ENCODE measurements around the gene C9orf50.
"Not testable (repeated sequence)": the region's sequence is repeated elsewhere in the genome, so short reads cannot be mapped to it uniquely, and the experiment has no call there.

Gene C9orf50

GRCh38 chr9:129647635-129648034 lies 26.7 kb upstream of the C9orf50 start:
- no peak for DNase-seq

DNA sequence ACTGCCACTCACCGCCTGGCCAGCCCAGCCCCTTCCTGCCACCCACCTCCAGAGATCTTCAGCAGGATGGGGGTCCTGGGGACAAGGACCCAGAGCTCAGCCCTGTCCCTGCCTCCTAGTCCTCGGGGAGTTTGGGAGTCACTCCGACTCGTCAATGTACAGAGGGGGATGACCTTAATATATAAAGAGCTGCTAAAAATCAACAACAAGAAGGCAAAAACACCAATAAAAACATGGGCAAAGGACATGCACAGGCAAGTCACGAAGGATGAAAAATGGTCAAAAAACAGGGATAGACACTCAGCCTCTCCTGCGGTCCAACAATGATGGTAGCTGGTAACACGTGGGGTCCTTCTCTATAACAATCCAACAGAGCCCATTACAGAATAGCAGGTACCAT lies 25.8 kb upstream of the C9orf50 start:
- DNase-seq = no peak

- DNase-seq = no peak
These were observed 25.4 kb upstream of the C9orf50 start for GRCh38 chr9:129646252-129646651.

- DNase-seq = no peak
These were observed 24.0 kb upstream of the C9orf50 start for GRCh38 chr9:129644902-129645301.

DNA sequence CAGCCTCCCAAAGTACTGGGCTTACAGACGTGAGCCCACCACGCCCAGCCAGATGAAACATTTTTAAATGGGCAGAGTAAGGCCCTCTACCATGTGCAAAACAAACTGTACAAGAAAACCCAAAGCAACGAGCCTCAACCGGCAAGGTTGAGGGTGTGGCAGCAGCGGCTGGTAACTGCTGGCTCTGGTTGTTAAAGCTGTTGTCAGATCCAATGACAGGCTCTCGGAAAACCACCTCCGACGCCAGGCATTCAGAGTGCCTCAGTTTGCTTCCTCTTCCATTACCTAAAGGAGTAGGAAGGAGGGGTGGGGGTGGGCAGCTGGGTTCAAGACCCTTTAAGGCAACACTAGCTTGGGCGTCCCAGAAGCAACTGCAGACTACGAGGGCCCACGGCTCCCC lies 23.5 kb upstream of the C9orf50 start:
- no peak for DNase-seq

GRCh38 chr9:129643706-129644105 lies 22.8 kb upstream of the C9orf50 start:
- no peak for DNase-seq

- peak; percentile 99 for DNase-seq
These were observed 21.1 kb upstream of the C9orf50 start, which contains the start of gene ASB6 for GRCh38 chr9:129641750-129642585. Gene ASB6, minus strand, starts transcription at chr9:129642151. Its CDS starts 152 bp downstream, at chr9:129641999.

GRCh38 chr9:129640871-129641749 lies 20.2 kb upstream of the C9orf50 start:
- DNase-seq = no peak

GRCh38 chr9:129640086-129640870 lies 19.4 kb upstream of the C9orf50 start:
- DNase-seq = no peak

- no peak for DNase-seq
These were observed 18.8 kb upstream of the C9orf50 start for GRCh38 chr9:129639756-129640085.

DNA sequence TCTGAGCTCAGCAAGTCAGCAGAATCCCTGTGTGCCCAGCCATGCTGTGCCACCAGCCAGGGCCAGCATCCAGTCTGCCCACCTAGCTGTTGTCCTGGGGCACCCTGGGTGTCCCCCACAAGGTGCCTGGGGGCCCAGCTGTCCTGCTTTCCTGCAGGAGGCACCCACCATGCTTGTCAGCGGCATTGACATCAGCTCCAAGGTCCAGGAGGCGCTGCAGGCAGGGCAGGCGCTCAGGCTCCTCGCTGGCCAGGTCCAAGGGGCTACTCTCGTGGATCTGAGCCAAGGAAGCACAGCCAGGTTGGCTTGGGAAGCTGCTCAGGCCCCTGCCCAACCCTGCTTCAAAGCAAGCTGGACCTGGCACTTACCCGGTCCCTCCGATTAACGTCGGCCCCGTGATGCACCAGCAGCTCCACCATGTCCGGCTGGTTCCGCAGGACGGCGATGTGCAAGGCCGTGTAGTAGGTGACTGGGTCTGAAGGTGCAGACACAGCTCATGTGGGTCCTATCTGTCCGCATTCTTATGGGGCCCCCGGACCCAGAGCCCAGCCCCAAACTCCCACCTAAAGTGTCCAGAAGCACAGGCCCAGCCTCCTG lies 18.2 kb upstream of the C9orf50 start:
- no peak for DNase-seq

- no peak for DNase-seq
These were observed 17.0 kb upstream of the C9orf50 start for GRCh38 chr9:129637673-129638439.

DNA sequence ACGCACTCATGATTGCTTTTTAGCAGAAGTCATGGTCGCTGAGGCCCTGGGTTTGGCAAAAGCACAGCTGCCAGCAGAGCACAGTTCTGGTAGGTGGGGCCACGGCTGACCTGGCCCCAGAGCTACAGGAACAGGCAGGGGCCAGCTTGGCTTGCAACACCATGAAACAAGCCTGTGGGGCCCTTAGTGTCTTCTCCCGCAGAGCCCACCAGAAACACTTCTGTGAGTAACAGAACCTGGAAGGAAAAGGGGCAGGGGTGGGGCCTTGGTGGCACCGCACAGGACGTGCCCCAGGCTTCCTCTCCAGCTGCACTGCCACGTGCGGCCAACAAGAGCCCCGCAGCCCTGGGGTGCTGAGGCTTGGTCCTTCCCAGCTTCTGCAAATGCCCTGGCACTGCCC lies 16.2 kb upstream of the C9orf50 start:
- DNase-seq = no peak

DNA sequence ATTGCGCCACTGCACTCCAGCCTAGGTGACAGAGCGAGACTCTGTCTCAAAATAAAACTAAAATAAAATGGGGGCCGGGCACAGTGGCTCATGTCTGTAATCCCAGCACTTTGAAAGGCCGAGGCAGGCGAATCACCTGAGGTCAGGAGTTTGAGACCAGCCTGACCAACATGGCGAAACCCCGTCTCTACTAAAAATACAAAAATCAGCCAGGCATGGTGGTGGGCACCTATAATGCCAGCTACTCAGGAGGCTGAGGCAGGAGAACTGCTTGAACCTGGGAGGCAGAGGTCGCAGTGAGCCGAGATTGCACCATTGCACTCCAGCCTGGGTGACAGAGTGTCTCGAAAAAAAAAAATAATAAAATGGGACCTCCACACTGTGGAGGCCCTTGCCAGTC lies 15.4 kb upstream of the C9orf50 start:
- DNase-seq = not testable (repeated sequence)

DNA sequence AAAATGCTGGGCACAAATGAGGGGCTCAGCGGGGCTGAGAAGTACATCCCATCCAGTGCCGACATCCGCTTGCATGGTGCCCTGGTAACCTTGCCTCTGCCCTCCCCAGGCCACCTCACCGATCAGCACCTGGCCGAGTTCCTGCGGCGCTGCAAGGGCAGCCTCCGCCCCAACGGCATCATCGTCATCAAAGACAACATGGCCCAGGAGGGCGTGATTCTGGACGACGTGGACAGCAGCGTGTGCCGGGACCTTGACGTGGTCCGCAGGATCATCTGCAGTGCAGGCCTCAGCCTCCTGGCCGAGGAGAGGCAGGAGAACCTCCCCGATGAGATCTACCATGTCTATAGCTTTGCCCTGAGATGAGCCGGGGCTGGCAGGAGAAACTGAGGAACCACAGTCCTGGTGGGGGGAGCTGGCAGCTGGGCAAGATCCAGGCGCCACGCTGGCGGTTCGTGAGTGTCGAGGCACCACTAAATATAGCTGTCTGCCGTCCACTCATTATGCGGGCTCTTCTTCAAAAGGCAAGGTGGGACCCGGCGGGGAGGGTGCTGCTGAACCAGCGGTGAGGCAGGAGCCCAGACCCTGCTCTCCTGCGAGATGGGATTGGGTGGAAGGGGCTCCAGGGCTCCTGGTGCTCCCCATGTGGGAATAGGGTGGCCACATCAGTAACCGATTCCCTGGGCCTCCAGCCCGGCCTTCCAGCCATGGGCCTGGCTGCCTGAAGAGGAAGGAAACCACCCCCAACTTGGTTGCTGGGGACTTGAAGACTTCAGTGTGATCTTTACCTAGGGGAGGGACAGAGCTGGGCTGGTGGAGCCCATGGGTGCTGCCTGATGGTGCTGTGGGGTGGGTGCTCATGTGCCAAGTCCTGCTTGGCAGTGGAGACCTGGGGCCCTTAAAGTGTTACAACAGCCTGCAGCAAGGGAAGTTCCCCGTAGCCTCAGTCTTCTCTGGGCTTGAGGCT lies 14.5 kb upstream of the C9orf50 start:
- no peak for DNase-seq

- no peak for DNase-seq
These were observed 12.9 kb upstream of the C9orf50 start for GRCh38 chr9:129633848-129634247.

GRCh38 chr9:129633207-129633606 lies 12.3 kb upstream of the C9orf50 start:
- DNase-seq = no peak

DNA sequence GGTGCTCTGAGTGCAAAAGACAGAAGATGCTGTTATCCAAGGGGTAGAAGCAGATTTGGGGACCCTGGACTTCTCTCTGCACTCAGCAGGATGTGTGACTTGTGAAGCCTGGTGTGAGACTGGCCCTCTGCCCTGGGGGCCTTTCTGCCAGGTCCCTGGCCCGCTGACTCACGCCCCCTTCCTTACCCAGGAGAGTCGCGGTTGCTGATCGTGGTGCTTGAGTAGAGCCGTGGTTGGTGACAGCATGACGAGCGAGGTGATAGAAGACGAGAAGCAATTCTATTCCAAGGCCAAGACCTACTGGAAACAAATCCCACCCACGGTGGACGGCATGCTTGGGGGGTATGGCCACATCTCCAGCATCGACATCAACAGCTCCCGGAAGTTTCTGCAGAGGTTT lies 11.6 kb upstream of the C9orf50 start:
- DNase-seq = no peak

DNA sequence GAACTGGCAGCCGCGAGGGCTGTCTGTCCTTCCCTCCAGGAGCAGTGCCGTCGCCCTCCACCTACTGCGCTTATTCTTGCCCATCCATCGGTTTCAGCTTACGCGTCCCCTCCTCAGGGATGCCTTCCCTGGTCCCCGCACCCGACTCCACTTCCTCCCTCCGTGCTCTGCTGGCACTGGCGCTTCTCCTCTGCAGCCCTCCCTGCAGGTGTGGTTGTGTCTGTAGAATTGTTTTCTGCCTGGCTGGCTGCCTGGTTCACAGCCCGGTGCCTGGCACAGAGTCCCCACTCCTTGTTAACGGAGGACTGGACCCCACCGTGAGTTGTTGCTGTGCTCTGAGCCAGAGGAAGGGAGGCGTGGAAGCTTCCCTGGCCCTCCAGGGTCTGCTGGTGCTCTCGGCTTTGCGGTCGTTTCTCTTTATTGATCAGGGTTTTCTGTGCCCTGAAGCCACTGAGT lies 10.8 kb upstream of the C9orf50 start:
- DNase-seq = no peak

DNA sequence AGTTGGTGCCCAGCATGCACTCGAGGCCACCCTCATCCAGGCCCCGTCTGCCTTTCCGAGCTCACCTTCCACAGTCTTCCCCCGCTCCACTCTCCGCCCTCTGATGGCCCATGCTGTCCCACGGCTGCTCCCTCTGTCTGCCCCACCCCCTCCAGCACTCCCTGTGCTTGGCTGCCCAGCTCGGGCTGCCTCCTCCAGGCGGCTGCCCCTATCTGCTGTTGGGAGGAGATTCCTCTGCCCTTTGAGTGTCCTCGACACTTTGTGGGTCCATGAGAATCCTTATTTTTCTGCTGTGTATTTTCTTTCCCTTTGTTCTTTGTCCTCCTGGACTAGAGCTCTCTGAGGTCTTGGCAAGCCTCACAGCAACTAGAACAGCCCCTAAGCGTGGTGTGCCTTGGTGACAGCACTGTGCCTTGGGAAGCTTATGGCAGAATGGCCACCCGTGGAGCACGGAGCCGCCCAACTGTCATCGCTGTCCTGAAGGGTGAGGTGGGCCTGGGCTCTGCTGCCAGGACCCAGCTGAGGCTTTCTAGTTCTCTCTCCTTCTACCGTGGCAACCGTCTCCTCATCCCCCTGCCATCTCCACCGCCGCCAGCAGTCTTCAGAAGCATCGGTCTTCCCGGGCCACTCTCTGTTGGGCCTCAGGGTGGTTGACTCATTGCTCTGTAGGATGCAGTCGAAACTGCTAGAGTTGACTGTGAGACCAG lies 10.2 kb upstream of the C9orf50 start:
- DNase-seq = no peak
